Measurements from ENCODE around the gene PCGF1. TPM values are rescaled to one million over a fixed set of nuclear protein-coding genes. Genes with fewer than 3 reads are reported as not detected.

Gene PCGF1
- total and polyA plus RNA-seq, 2 of the 13 experiments (the other 11 are each of a cell fraction or from before 2014, with no cell fraction given): 20.4 to 22.6 TPM

DNA sequence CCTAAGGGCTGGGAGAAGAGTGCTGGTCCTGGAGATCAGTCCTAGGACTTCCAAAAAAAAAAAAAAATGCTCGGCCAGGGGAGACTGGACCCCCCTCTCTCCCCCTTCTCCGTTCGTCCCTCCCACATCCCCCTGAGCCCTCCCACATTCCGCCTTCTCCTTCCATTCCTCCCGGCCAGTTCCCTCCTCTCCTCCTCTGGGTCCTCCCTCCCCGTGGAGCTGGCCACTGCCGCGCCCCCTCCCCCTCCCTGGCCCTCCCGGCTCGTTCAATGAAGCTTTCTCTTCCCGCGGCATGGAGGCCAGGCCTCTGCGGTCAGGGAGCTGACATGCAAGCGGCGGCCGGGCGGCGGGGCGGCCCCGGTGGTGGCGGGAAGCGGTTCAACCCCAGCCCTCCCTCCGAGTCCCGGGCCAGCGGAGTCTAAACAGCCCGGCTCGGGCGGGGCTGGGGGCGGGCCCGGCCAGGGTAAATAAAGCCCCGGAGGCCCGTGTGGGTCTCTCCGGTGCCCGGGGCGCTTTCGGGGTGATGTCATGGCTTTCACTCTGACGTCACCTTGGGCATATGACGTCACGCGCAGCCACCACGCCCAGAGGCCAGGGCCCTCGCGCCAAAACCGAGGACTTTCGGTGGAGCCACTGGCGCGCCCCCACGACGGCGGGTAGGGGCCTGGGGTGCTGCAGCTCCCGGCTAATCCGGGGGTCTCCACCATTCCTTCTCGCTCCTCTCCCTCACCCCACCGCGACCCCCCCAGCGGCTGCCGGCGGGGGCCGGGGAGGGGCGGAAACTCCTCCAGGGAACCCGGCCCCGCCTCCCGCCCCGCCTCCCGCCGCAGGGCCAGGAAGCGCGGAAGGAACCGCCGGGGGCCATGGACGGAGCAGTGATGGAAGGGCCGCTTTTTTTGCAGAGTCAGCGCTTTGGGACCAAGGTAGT, 46.7 kb upstream of the PCGF1 start, which contains the start of the genes DOK1 and LOXL3 (continued):
- TF ChIP-seq CSRNP1 (CRISPR knock-in tag; IDR thresholded peaks at IDR 0.05): peak; percentile 69; the same call in 1 of the 2 replicates
- no peak for TF ChIP-seq ADNP (CRISPR knock-in tag; IDR thresholded peaks at IDR 0.05)
- 0 out of 2 replicates have a peak, but pooled peaks have one; percentile 29 for TF ChIP-seq ZNF430 (CRISPR knock-in tag; IDR thresholded peaks at IDR 0.05)
- TF ChIP-seq CEBPG (CRISPR knock-in tag; IDR thresholded peaks at IDR 0.05): peak; percentile 4; the same call in 1 of the 2 replicates
- TF ChIP-seq ZNF550 (CRISPR knock-in tag; IDR thresholded peaks at IDR 0.05; ENCODE audit: borderline replicate concordance): 0 out of 2 replicates have a peak, but pooled peaks have one; percentile 48
- no peak for TF ChIP-seq HMG20B (CRISPR knock-in tag; conservative IDR thresholded peaks at IDR 0.05)
- 0 out of 2 replicates have a peak, but pooled peaks have one; percentile 44 for TF ChIP-seq SNAPC4 (CRISPR knock-in tag; IDR thresholded peaks at IDR 0.05)
- no peak for TF ChIP-seq CENPX (CRISPR knock-in tag; IDR thresholded peaks at IDR 0.05)
- no peak for TF ChIP-seq HINFP (CRISPR knock-in tag; IDR thresholded peaks at IDR 0.05; ENCODE audit: low read depth)
- TF ChIP-seq ATAD3A (CRISPR knock-in tag; IDR thresholded peaks at IDR 0.05): no peak
- TF ChIP-seq, protein P1, sequence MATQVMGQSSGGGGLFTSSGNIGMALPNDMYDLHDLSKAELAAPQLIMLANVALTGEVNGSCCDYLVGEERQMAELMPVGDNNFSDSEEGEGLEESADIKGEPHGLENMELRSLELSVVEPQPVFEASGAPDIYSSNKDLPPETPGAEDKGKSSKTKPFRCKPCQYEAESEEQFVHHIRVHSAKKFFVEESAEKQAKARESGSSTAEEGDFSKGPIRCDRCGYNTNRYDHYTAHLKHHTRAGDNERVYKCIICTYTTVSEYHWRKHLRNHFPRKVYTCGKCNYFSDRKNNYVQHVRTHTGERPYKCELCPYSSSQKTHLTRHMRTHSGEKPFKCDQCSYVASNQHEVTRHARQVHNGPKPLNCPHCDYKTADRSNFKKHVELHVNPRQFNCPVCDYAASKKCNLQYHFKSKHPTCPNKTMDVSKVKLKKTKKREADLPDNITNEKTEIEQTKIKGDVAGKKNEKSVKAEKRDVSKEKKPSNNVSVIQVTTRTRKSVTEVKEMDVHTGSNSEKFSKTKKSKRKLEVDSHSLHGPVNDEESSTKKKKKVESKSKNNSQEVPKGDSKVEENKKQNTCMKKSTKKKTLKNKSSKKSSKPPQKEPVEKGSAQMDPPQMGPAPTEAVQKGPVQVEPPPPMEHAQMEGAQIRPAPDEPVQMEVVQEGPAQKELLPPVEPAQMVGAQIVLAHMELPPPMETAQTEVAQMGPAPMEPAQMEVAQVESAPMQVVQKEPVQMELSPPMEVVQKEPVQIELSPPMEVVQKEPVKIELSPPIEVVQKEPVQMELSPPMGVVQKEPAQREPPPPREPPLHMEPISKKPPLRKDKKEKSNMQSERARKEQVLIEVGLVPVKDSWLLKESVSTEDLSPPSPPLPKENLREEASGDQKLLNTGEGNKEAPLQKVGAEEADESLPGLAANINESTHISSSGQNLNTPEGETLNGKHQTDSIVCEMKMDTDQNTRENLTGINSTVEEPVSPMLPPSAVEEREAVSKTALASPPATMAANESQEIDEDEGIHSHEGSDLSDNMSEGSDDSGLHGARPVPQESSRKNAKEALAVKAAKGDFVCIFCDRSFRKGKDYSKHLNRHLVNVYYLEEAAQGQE (IDR thresholded peaks at IDR 0.05; ENCODE audit: borderline replicate concordance in 1 of 2, low read depth in 1 of 2, low read length in 2 of 2): no peak
- no peak for TF ChIP-seq SP4 (CRISPR knock-in tag; IDR thresholded peaks at IDR 0.05)
- no peak for TF ChIP-seq YEATS2 (CRISPR knock-in tag; IDR thresholded peaks at IDR 0.05; ENCODE audit: borderline replicate concordance)
- no peak for TF ChIP-seq ZNF883 (CRISPR knock-in tag; IDR thresholded peaks at IDR 0.05; ENCODE audit: not compliant biosample characterization)
- TF ChIP-seq ZNF446 (CRISPR knock-in tag; IDR thresholded peaks at IDR 0.05): no peak
